ENCODE results near the gene MMS19.

MMS19 gene

DNA sequence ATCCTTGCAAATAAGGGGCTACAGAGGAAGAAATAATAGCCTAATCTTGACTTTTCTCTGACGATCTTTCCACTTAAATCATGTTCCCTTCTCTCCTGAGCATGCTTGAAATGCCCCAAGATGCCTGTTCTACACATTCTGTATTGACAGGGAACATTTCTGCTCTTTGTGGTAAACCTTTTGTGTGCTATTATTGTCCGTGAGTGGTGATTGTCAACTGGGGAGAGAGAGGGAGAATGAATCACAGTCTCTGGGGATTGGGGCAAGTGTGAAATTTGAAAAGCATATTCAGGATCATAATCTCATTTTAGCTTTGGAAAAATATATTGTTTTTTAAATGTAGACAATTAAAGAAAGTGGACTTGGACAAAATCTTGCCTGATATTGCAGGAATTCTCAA, 21.1 kb upstream of the MMS19 start:
- TF ChIP-seq POLR2AphosphoS5 (IDR thresholded peaks at IDR 0.05; ENCODE audit: low read depth, low read length), result no peak
- TF ChIP-seq TAF1 (IDR thresholded peaks at IDR 0.05; ENCODE audit: borderline replicate concordance, insufficient read depth, low read length), result no peak
- TF ChIP-seq FOXP2 (optimal IDR thresholded peaks at IDR 0.05; ENCODE audit: borderline replicate concordance, extremely low read depth, extremely low read length, insufficient read depth), result no peak
- no peak for TF ChIP-seq SIN3A (IDR thresholded peaks at IDR 0.05; ENCODE audit: borderline replicate concordance, insufficient read depth, low read length)
- TF ChIP-seq, protein P1, sequence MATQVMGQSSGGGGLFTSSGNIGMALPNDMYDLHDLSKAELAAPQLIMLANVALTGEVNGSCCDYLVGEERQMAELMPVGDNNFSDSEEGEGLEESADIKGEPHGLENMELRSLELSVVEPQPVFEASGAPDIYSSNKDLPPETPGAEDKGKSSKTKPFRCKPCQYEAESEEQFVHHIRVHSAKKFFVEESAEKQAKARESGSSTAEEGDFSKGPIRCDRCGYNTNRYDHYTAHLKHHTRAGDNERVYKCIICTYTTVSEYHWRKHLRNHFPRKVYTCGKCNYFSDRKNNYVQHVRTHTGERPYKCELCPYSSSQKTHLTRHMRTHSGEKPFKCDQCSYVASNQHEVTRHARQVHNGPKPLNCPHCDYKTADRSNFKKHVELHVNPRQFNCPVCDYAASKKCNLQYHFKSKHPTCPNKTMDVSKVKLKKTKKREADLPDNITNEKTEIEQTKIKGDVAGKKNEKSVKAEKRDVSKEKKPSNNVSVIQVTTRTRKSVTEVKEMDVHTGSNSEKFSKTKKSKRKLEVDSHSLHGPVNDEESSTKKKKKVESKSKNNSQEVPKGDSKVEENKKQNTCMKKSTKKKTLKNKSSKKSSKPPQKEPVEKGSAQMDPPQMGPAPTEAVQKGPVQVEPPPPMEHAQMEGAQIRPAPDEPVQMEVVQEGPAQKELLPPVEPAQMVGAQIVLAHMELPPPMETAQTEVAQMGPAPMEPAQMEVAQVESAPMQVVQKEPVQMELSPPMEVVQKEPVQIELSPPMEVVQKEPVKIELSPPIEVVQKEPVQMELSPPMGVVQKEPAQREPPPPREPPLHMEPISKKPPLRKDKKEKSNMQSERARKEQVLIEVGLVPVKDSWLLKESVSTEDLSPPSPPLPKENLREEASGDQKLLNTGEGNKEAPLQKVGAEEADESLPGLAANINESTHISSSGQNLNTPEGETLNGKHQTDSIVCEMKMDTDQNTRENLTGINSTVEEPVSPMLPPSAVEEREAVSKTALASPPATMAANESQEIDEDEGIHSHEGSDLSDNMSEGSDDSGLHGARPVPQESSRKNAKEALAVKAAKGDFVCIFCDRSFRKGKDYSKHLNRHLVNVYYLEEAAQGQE (IDR thresholded peaks at IDR 0.05; ENCODE audit: insufficient read depth in 1 of 2, low read depth in 2 of 2, low read length in 2 of 2), result no peak

DNA sequence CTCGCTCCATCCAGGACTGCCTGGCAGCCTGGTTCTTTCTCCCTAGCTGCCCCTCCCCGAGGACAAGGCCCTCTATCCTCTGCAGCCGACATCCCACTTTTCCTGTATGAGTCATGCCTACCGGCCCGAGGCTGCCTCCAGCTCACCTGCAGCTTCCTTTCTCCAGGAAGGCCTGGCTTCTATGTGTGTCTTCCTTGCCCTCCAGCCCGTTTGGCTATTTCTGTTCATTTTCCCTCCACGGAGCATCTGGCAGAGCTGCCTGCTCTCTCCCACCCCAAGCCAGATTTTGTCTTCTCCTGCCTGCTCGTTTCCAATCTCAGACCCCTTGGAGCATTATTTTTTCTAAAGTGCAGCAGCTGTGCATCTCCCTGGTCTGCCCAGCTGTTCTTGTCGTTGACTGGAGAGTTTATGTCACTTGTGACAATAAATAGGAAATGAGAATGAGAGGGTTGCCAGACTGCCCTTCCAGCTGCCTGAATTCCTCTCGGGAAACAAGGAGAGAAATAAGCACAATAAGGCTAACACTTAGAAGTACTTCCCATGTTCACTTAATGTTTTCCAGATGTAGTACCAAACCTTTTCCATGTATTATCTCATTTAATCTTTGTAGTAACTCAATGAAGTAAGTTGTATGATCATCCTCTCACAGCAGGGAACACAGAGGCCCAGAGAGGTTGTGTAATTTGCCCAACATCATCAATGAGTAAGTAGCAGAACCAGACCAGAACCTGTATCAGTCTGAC, 20.2 kb upstream of the MMS19 start:
- TF ChIP-seq, protein P1 (IDR thresholded peaks at IDR 0.05; ENCODE audit: insufficient read depth in 1 of 2, low read depth in 2 of 2, low read length in 2 of 2), result no peak
- no peak for TF ChIP-seq SIN3A (IDR thresholded peaks at IDR 0.05; ENCODE audit: borderline replicate concordance, insufficient read depth, low read length)
- TF ChIP-seq POLR2AphosphoS5 (IDR thresholded peaks at IDR 0.05; ENCODE audit: low read depth, low read length), result no peak
- no peak for TF ChIP-seq FOXP2 (optimal IDR thresholded peaks at IDR 0.05; ENCODE audit: borderline replicate concordance, extremely low read depth, extremely low read length, insufficient read depth)
- TF ChIP-seq TAF1 (IDR thresholded peaks at IDR 0.05; ENCODE audit: borderline replicate concordance, insufficient read depth, low read length), result no peak

DNA sequence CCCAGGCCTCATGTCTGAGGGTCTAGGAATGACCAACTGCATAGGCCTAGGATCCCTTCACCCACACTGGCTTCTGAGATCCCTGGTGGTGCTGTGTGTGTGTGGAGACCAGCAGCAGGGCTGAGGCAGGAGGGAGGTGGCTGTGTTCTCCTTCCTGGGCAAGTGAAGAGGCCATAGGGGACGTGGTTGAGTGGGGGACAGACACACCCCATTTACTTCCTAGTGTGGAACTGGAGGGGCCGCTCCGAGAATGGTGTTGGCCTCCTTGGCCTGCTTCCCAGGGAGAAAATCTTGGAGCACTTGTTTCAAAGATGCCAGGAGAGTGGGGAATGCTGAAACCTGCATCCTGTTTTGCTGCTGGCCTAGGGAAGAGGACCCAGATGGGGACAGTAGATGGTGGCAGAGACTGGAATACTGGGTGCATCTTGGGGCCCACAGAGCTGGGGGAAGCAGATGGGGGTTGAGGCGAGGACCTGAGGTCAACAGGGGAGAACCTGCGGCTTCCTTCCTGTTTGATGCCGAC, 19.6 kb upstream of the MMS19 start:
- TF ChIP-seq SIN3A (IDR thresholded peaks at IDR 0.05; ENCODE audit: borderline replicate concordance, insufficient read depth, low read length) (no peak), FOXP2 (optimal IDR thresholded peaks at IDR 0.05; ENCODE audit: borderline replicate concordance, extremely low read depth, extremely low read length, insufficient read depth) (no peak), POLR2AphosphoS5 (IDR thresholded peaks at IDR 0.05; ENCODE audit: low read depth, low read length) (no peak), TAF1 (IDR thresholded peaks at IDR 0.05; ENCODE audit: borderline replicate concordance, insufficient read depth, low read length) (no peak)
- TF ChIP-seq, protein P1 (IDR thresholded peaks at IDR 0.05; ENCODE audit: insufficient read depth in 1 of 2, low read depth in 2 of 2, low read length in 2 of 2), result no peak

DNA sequence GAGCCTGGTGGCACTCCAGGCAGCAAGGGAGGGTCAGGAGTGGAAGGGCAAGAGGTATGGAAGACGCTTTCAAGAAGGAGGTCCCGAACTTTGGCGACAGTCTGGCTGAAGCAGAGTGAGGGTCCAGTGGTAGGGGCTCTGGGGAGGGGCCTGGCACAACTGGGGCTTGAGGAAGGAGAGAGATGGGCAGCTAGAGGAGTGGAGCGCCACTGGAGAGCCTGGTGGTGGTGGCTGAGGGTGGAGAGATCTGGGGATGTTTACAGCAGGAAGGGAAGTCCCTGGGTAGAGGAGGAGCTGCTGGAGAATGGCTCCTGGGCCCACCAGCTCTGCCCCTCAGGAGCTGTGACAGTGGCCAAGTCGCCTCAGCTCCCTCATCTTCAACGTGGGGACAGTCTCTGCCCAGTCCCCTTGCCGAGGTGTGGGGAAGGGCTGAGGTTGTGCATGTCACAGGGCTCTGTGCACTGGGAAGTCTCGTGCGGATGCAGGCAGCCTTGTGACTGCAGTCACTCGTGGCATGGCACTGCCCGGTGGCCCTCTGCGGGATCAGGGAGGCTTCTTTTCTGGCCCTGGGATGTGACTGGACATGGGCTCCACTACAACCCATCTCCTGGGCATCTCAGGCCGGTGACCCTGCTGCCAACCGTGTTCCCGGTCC, 19.0 kb upstream of the MMS19 start:
- TF ChIP-seq SIN3A (IDR thresholded peaks at IDR 0.05; ENCODE audit: borderline replicate concordance, insufficient read depth, low read length) (no peak), POLR2AphosphoS5 (IDR thresholded peaks at IDR 0.05; ENCODE audit: low read depth, low read length) (no peak)
- TF ChIP-seq, protein P1 (IDR thresholded peaks at IDR 0.05; ENCODE audit: insufficient read depth in 1 of 2, low read depth in 2 of 2, low read length in 2 of 2), result no peak

Data from PFSK-1 (cell line).